ENCODE results near the gene CD300LG.
"Not testable (repeated sequence)": the region's sequence is repeated elsewhere in the genome, so short reads cannot be mapped to it uniquely, and the experiment has no call there.

CD300LG gene

GRCh38 chr17:43846963-43847371 is at the start of gene CD300LG:
Gene CD300LG (plus strand): TSS chr17:43847176. CDS start chr17:43847217, 41 bp downstream.
- no peak for DNase-seq

- not testable (repeated sequence) for DNase-seq
Observed at GRCh38 chr17:43798024-43798423, 49.0 kb upstream of the CD300LG start.

GRCh38 chr17:43799047-43799446 is 47.9 kb upstream of the CD300LG start:
- no peak for DNase-seq

- no peak for DNase-seq
Observed at GRCh38 chr17:43800736-43801135, 46.2 kb upstream of the CD300LG start.

GRCh38 chr17:43801844-43802243 is 45.1 kb upstream of the CD300LG start:
- no peak for DNase-seq

GRCh38 chr17:43803758-43804157 is 43.2 kb upstream of the CD300LG start:
- DNase-seq = no peak

GRCh38 chr17:43805117-43805516 is 41.9 kb upstream of the CD300LG start:
- DNase-seq = no peak

GRCh38 chr17:43808076-43808475 is 38.9 kb upstream of the CD300LG start:
- DNase-seq = no peak

- no peak for DNase-seq
Observed at GRCh38 chr17:43809121-43809520, 37.9 kb upstream of the CD300LG start.

- DNase-seq = no peak
Observed at GRCh38 chr17:43810226-43810715, 36.7 kb upstream of the CD300LG start.

- no peak for DNase-seq
Observed at GRCh38 chr17:43810823-43811222, 36.2 kb upstream of the CD300LG start.

- DNase-seq = no peak
Observed at GRCh38 chr17:43812396-43813265, 34.3 kb upstream of the CD300LG start.

GRCh38 chr17:43813386-43813785 is 33.6 kb upstream of the CD300LG start:
- DNase-seq = no peak

- no peak for DNase-seq
Observed at GRCh38 chr17:43814026-43814425, 33.0 kb upstream of the CD300LG start.

GRCh38 chr17:43814714-43815113 is 32.3 kb upstream of the CD300LG start:
- DNase-seq = no peak

GRCh38 chr17:43816336-43817320 is 30.3 kb upstream of the CD300LG start:
- no peak for DNase-seq

- DNase-seq = no peak
Observed at GRCh38 chr17:43817826-43818225, 29.1 kb upstream of the CD300LG start.

GRCh38 chr17:43818966-43819365 is 28.0 kb upstream of the CD300LG start:
- no peak for DNase-seq

GRCh38 chr17:43820759-43821158 is 26.2 kb upstream of the CD300LG start:
- DNase-seq = no peak

- no peak for DNase-seq
Observed at GRCh38 chr17:43822570-43823190, 24.3 kb upstream of the CD300LG start.

- DNase-seq = no peak
Observed at GRCh38 chr17:43823350-43824084, 23.5 kb upstream of the CD300LG start.

- DNase-seq = no peak
Observed at GRCh38 chr17:43825567-43825966, 21.4 kb upstream of the CD300LG start.
